ENCODE measurements around the gene DERL2. TPM values are rescaled to one million over a fixed set of nuclear protein-coding genes. Genes with fewer than 3 reads are reported as not detected.

Gene DERL2
- total RNA-seq, 2 experiments from 2014 or later: 25.8 to 56.3 TPM

DNA sequence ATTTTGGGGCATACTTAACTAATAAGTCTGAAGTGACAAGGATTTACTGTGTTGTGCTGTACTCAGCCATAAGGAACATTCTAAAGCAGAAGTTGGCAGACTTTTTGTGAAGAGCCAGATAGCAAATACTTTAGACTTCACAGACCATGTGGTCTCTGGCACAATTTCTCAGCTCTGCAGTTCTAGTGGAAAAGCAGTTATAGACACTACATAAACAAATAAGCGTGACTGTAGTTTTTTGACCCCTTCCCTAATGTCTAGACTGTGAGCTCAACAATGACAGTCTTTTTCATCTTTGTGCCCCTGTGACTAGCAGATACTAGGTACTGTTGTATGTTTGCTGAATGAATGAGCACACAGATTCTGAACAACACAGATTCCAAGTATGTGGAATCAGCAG is 61.1 kb downstream of the DERL2 start:
- Histone ChIP-seq H3K36me3 (ENCODE audit: insufficient read depth, low read length) (peaks cover 86% of the 10 kb centered on the region), H3K9me3 (ENCODE audit: low read length) (no peaks in the 10 kb centered on the region), H3K4me3 (ENCODE audit: low read depth, low read length, poor library complexity, severe bottlenecking) (no peak overlapping the region), H3K27ac (ENCODE audit: low read depth, low read length, poor library complexity, severe bottlenecking) (no peak overlapping the region), H3K4me2 (ENCODE audit: low read length) (no peak overlapping the region), H2AFZ (ENCODE audit: low read length) (no peak overlapping the region), H3K9me2 (ENCODE audit: insufficient read depth, low read length) (no peaks in the 10 kb centered on the region), H4K20me1 (ENCODE audit: insufficient read depth, low read length) (no peaks in the 10 kb centered on the region), H3K79me2 (ENCODE audit: insufficient read depth, low read depth, low read length) (peaks cover 28% of the 10 kb centered on the region), H3K4me1 (ENCODE audit: insufficient read depth, low read length, poor library complexity, severe bottlenecking) (peaks cover 16% of the 10 kb centered on the region)
- intact Hi-C loops (cut with micrococcal nuclease; ENCODE audit: unreplicated experiment): no loop called here
- BruUV-seq (replicated peaks): no TSS peak
- TF ChIP-seq, protein P1, sequence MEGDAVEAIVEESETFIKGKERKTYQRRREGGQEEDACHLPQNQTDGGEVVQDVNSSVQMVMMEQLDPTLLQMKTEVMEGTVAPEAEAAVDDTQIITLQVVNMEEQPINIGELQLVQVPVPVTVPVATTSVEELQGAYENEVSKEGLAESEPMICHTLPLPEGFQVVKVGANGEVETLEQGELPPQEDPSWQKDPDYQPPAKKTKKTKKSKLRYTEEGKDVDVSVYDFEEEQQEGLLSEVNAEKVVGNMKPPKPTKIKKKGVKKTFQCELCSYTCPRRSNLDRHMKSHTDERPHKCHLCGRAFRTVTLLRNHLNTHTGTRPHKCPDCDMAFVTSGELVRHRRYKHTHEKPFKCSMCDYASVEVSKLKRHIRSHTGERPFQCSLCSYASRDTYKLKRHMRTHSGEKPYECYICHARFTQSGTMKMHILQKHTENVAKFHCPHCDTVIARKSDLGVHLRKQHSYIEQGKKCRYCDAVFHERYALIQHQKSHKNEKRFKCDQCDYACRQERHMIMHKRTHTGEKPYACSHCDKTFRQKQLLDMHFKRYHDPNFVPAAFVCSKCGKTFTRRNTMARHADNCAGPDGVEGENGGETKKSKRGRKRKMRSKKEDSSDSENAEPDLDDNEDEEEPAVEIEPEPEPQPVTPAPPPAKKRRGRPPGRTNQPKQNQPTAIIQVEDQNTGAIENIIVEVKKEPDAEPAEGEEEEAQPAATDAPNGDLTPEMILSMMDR (conservative IDR thresholded peaks at IDR 0.05; ENCODE audit: low read length): no peak
- TF ChIP-seq EZH2phosphoT487 (IDR thresholded peaks at IDR 0.05; ENCODE audit: borderline replicate concordance, low read depth, low read length): no peak
- ChIA-PET POLR2A (interaction anchor here (0.7 to 0.9 kb wide), 2 partner anchors 14 to 40 kb away, joined by 3 read pairs; partner anchors contain the start of gene C1QBP), CTCF (ENCODE audit: unreplicated experiment) (no interaction called here)
- no peak for DNase-seq (ENCODE audit: low spot score)

DNA sequence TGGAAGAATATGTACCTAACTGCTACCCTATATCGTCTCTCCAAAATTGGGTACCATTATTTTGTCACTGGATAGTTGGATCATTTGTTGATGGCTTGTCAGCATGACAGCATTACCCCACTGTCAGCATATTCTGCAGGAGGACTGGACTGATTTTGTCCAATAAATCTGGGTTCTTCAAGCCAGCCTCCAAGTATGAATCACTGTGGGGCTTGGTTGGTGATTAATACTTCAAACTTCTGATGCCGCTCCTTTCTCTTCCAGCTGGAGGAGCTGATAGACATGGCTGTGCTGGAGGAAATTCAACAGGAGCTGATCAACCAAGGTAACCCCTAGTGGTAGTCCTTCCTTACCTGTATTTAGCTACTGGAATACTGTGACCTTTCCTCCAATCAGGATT is 63.5 kb downstream of the DERL2 start:
- H3K4me1 ChIP-seq (ENCODE audit: insufficient read depth, low read length, poor library complexity, severe bottlenecking): peaks cover 19% of the 10 kb centered on the region
- H3K36me3 ChIP-seq (ENCODE audit: insufficient read depth, low read length): peaks cover 73% of the 10 kb centered on the region
- peaks cover 45% of the 10 kb centered on the region for H3K79me2 ChIP-seq (ENCODE audit: insufficient read depth, low read depth, low read length)
- ChIA-PET POLR2A (no interaction called here), CTCF (ENCODE audit: unreplicated experiment) (no interaction called here)
- no peak overlapping the region for H3K27ac ChIP-seq (ENCODE audit: low read depth, low read length, poor library complexity, severe bottlenecking)
- no peaks in the 10 kb centered on the region for H3K9me2 ChIP-seq (ENCODE audit: insufficient read depth, low read length)
- TF ChIP-seq, protein P1 (conservative IDR thresholded peaks at IDR 0.05; ENCODE audit: low read length): no peak
- no peak for TF ChIP-seq EZH2phosphoT487 (IDR thresholded peaks at IDR 0.05; ENCODE audit: borderline replicate concordance, low read depth, low read length)
- no peak overlapping the region for H2AFZ ChIP-seq (ENCODE audit: low read length)
- intact Hi-C loops (cut with micrococcal nuclease; ENCODE audit: unreplicated experiment): no loop called here
- H3K9me3 ChIP-seq (ENCODE audit: low read length): no peaks in the 10 kb centered on the region
- no TSS peak for BruUV-seq (replicated peaks)
- no peak overlapping the region for H3K4me2 ChIP-seq (ENCODE audit: low read length)
- no peak for DNase-seq (ENCODE audit: low spot score)
- no peak overlapping the region for H3K4me3 ChIP-seq (ENCODE audit: low read depth, low read length, poor library complexity, severe bottlenecking)
- peaks cover 3% of the 10 kb centered on the region; the same call in 1 of the 2 replicates for H4K20me1 ChIP-seq (ENCODE audit: insufficient read depth, low read length)

Other genes with a start within 250 kb of the DERL2 start
- 53.2 and 58.6 TPM in 2 replicates for gene RABEP1, start 203.9 kb downstream of the DERL2 start, total RNA-seq (2014; rRNA removed; shearing (Covaris generic))
- gene RABEP1, start 203.9 kb downstream of the DERL2 start, total RNA-seq (2022): 60.8 and 70.9 TPM in 2 replicates
- 214 and 238 TPM in 2 replicates for gene NUP88, start 66.5 kb downstream of the DERL2 start, total RNA-seq (2014; rRNA removed; shearing (Covaris generic))
- gene NUP88, start 66.5 kb downstream of the DERL2 start, total RNA-seq (2022): 262 and 267 TPM in 2 replicates
- 86.3 and 99.6 TPM in 2 replicates for gene RPAIN, start 66.0 kb downstream of the DERL2 start, total RNA-seq (2014; rRNA removed; shearing (Covaris generic))
- gene RPAIN, start 66.0 kb downstream of the DERL2 start, total RNA-seq (2022): 88.9 and 108 TPM in 2 replicates
- 257 and 260 TPM in 2 replicates for gene C1QBP, start 47.0 kb downstream of the DERL2 start, total RNA-seq (2014; rRNA removed; shearing (Covaris generic))
- gene C1QBP, start 47.0 kb downstream of the DERL2 start, total RNA-seq (2022): 264 and 322 TPM in 2 replicates
- 19.1 and 24.0 TPM in 2 replicates for gene DHX33, start 17.2 kb downstream of the DERL2 start, total RNA-seq (2014; rRNA removed; shearing (Covaris generic))
- gene DHX33, start 17.2 kb downstream of the DERL2 start, total RNA-seq (2022): 35.2 and 38.4 TPM in 2 replicates
- 21.0 and 26.4 TPM in 2 replicates for gene MIS12, start 388 bp upstream of the DERL2 start, total RNA-seq (2014; rRNA removed; shearing (Covaris generic))
- gene MIS12, start 388 bp upstream of the DERL2 start, total RNA-seq (2022): 35.0 and 36.3 TPM in 2 replicates
- gene NLRP1, start 98.3 kb upstream of the DERL2 start, total RNA-seq (2014; rRNA removed; shearing (Covaris generic)): 14.3 and 18.7 TPM in 2 replicates
- 24.6 and 27.5 TPM in 2 replicates for gene NLRP1, start 98.3 kb upstream of the DERL2 start, total RNA-seq (2022)

Measured in OCI-LY7 (cell line).